Endometrial microvascular endothelial cells (primary cell): Measurements from ENCODE around the gene FAM241A. TPM values are rescaled to one million over a fixed set of nuclear protein-coding genes. Genes with fewer than 3 reads are reported as not detected.
"Not testable (repeated sequence)": the region's sequence is repeated elsewhere in the genome, so short reads cannot be mapped to it uniquely, and the experiment has no call there.

Experiments
- in situ Hi-C: cut with HindIII; loops from 2 replicates; pipeline ENCODE4 v1.10.0; 2017; ENCODE audit warnings: low sequenced_read_pairs, low pct_unique_long_range_greater_than_20kb; ENCODE audit errors: inconsistent ontology term
- total RNA-seq: library from RNA; depleted of rRNA; stranded (reverse); fragments of >200 nt; gene quantifications from one replicate; pipeline ENCODE4 v1.2.3, GENCODE V29; 2015; ENCODE audit errors: inconsistent ontology term

Gene FAM241A
- total RNA-seq, 1 donor from 2014 or later = 29.3 TPM

- in situ Hi-C loops = not testable (repeated sequence)
Observed at GRCh38 chr4:112163706-112164105, 18.5 kb downstream of the FAM241A start.

- in situ Hi-C loops = no loop called here
Observed at GRCh38 chr4:112167794-112168193, 22.5 kb downstream of the FAM241A start.

GRCh38 chr4:112168719-112169500, 23.7 kb downstream of the FAM241A start:
- in situ Hi-C loops = no loop called here

- in situ Hi-C loops = no loop called here
Observed at GRCh38 chr4:112170451-112170993, 25.3 kb downstream of the FAM241A start.

GRCh38 chr4:112171051-112171763, 26.0 kb downstream of the FAM241A start:
- in situ Hi-C loops = not testable (repeated sequence)

- in situ Hi-C loops = no loop called here
Observed at GRCh38 chr4:112172180-112172579, 26.9 kb downstream of the FAM241A start.

GRCh38 chr4:112173593-112174558, 28.6 kb downstream of the FAM241A start:
- in situ Hi-C loops = no loop called here

- in situ Hi-C loops = no loop called here
Observed at GRCh38 chr4:112175840-112176239, 30.6 kb downstream of the FAM241A start.

GRCh38 chr4:112176596-112176995, 31.3 kb downstream of the FAM241A start:
- in situ Hi-C loops = no loop called here

- in situ Hi-C loops = not testable (repeated sequence)
Observed at GRCh38 chr4:112178741-112179140, 33.5 kb downstream of the FAM241A start.

GRCh38 chr4:112181358-112182000, 36.2 kb downstream of the FAM241A start:
- in situ Hi-C loops = no loop called here

GRCh38 chr4:112182604-112183003, 37.4 kb downstream of the FAM241A start:
- in situ Hi-C loops = no loop called here

- in situ Hi-C loops = no loop called here
Observed at GRCh38 chr4:112183252-112183651, 38.0 kb downstream of the FAM241A start.

- in situ Hi-C loops = no loop called here
Observed at GRCh38 chr4:112184438-112184837, 39.2 kb downstream of the FAM241A start.

- in situ Hi-C loops = no loop called here
Observed at GRCh38 chr4:112185334-112185733, 40.1 kb downstream of the FAM241A start.

- in situ Hi-C loops = no loop called here
Observed at GRCh38 chr4:112185740-112186670, 40.8 kb downstream of the FAM241A start.

GRCh38 chr4:112189754-112190153, 44.5 kb downstream of the FAM241A start:
- in situ Hi-C loops = no loop called here
